HG02678 (cell line): ENCODE data around the gene HECTD1.
"Not testable (repeated sequence)": the region's sequence is repeated elsewhere in the genome, so short reads cannot be mapped to it uniquely, and the experiment has no call there.

Source experiments
- ATAC-seq: cut with Tn5 transposase; IDR thresholded peaks from one replicate; pipeline ENCODE4 v1.9.1; 2021; ENCODE audit warnings: mild to moderate bottlenecking, moderate library complexity; ENCODE audit not compliant: unreplicated experiment

The HECTD1 gene

DNA sequence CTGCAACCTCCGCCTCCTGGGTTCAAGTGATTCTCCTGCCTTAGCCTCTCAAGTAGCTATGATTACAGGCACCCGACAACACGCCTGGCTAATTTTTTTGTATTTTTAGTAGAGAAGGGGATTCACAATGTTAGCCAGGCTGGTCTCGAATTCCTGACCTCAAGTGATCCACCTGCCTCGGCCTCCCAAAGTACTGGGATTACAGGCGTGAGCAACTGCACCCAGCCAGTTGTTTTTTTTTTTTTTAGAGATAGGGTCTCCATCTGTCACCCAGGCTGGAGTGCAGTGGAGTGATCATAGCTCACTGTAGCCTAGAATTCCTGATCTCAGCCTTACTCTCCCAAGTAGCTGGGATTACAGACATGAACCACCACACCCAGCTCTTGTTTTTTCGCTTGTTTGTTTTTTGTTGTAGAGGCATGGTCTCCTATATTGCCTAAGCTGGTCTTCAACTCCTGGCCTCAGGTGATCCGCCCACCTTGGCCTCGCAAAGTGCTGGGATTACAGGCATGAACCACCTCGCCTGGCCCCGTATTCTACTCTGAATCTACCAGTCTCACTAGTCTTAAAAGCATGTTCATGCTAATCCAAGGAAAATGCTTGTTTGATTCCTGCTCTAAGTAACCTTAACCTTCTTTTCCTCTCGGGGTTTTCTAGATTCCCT is 149.8 kb downstream of the HECTD1 start:
- ATAC-seq, result no peak

- ATAC-seq, result no peak
These were observed 150.6 kb downstream of the HECTD1 start for GRCh38 chr14:31057035-31057434.

DNA sequence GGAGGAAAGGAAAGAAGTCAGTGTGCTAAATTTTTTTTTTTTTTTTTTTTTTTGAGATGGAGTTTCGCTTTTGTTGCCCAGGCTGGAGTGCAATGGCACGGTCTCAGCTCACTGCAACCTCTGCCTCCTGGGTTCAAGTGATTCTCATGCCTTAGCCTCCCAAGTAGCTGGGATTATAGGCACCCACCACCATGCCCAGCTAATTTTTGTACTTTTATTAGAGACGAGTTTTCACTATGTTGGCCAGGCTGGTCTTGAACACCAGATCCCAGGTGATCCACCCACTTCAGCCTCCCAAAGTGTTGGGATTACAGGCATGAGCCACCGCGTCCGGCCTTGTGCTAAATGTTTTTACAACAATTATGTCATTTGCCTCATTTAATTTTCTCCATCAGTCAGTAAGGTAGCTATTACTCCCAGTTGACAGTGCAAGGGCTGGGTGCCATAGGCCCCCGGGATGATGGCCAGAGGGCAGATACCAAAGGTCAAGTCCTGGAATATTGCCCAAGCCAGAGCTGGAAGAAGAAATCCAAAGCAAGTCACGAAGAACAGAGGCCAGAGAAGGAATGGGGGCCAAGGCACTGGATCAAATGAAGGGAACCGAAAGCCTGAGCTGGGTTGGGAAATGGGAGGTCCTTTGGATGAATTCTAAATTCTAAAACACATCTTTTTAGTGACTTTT is 154.5 kb downstream of the HECTD1 start:
- not testable (repeated sequence) for ATAC-seq

DNA sequence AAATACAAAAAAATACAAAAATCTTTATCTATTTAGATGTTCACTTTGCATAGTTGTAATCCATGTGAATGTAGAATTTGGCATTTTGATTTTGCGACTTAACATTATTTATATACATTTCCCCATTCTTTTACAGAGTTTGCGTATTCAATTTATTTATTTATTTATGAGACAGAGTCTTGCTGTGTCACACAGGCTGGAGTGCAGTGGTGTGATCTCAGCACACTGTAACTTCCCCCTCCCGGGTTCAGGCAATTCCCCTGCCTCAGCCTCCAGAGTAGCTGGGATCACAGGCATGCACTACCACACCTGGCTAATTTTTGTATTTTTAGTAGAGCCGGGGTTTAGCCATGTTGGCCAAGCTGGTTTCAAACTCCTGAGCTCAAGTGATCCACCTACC is 156.1 kb downstream of the HECTD1 start:
- no peak for ATAC-seq

DNA sequence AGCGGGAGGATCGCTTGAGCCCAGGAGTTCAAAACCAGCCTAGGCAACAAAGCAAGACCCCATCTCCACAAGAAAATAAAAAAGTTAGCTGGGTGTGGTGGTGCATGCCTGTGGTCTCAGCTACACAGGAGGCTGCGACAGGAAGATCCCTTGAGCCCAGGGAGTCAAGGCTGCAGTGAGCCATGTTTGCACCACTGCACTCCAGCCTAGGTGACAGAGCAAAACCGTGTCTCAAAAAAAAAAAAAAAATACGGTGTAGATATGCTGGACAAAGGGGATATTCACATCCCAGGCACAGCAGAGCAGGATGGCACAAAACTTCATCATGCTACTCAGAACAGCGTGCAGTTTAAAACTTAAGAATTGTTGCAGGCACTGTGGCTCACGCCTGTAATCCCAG is 156.6 kb downstream of the HECTD1 start:
- ATAC-seq, result no peak
